K562 (cell line): Measurements from ENCODE around the gene TTLL11. TPM values are rescaled to one million over a fixed set of nuclear protein-coding genes. Genes with fewer than 3 reads are reported as not detected.

Experiments used
- ATAC-seq: fragments of 200-7000 bp; cut with Tn5 transposase; 3 replicates; pipeline ENCODE4 v1.9.1; 2020; ENCODE audit warnings: moderate library complexity
- BruUV-seq: library from RNA; stranded (reverse); fragments of 400-500 nt; replicated peaks from 2 replicates; lab custom pipeline; 2021; lab: Mats Ljungman, UMichigan
- CTCF ChIA-PET: fragments of 300-600 bp; formaldehyde crosslinking; extraction: SDS; loops from one replicate; lab custom pipeline; 2021; ENCODE audit warnings: low intra/inter-chr PET ratio; lab: Yijun Ruan, JAX
- POLR2A ChIA-PET: fragments of 300-600, 350-650 bp; sonication (Branson Sonifier 250); formaldehyde crosslinking; extraction: SDS; loops from one replicate; lab custom pipeline; 2021; ENCODE audit warnings: antibody characterized with exemption, inconsistent platforms; lab: Yijun Ruan, JAX
- DNase-seq, 4 experiments: peaks; one replicate each; pipeline versions ENCODE4 v3.0.0 to v3.0.0-alpha.2; 2011 to 2018; ENCODE audit warnings: low spot score in 3 of 4, mixed read lengths in 3 of 4; ENCODE audit errors: extremely low read depth in 1 of 4
- FAIRE-seq: peaks from 2 replicates; lab custom pipeline; 2011; peaks lifted over from hg19 to GRCh38; lab: Jason Lieb, UNC
- H2AFZ ChIP-seq: 2 replicates; pipeline ENCODE4 v1.6.0; 2011; ENCODE audit warnings: low read depth, low read length, control low read depth, inconsistent platforms
- H3K27ac ChIP-seq: fragments of 200-600 bp; 3 replicates; pipeline ENCODE4 v1.8.0; 2011; ENCODE audit warnings: low read depth, mild to moderate bottlenecking, control low read depth, inconsistent platforms, low read length, moderate library complexity, mixed read lengths; ENCODE audit errors: extremely low read depth
- H3K27me3 ChIP-seq, 2 experiments: fragments of 300-600 bp in 1 of 2; 2 replicates in 1 of 2; 3 replicates in 1 of 2; pipeline versions ENCODE4 v1.6.0 to v1.8.0; 2011; ENCODE audit warnings: inconsistent platforms in 2 of 2, low read length in 2 of 2, mild to moderate bottlenecking in 1 of 2, mixed read lengths in 1 of 2, moderate library complexity in 1 of 2; ENCODE audit not compliant: control insufficient read depth in 2 of 2, insufficient read depth in 2 of 2
- H3K36me3 ChIP-seq: fragments of 300-600 bp; 3 replicates; pipeline ENCODE4 v1.8.0; 2011; ENCODE audit warnings: mild to moderate bottlenecking, low read length, inconsistent platforms; ENCODE audit not compliant: control insufficient read depth, insufficient read depth
- H3K4me1 ChIP-seq, 2 experiments: fragments of 200-600 bp in 1 of 2; replicated peaks in 1 of 2; 2 replicates in 1 of 2; 3 replicates in 1 of 2; pipeline versions ENCODE4 v1.5.1 to v1.8.0; 2011; ENCODE audit warnings: inconsistent platforms in 2 of 2, low read length in 2 of 2, mild to moderate bottlenecking in 1 of 2, mixed read lengths in 1 of 2, moderate library complexity in 1 of 2; ENCODE audit not compliant: control insufficient read depth in 2 of 2, insufficient read depth in 2 of 2
- H3K4me2 ChIP-seq: 2 replicates; pipeline ENCODE4 v1.6.1; 2011; ENCODE audit warnings: low read length, control low read depth, inconsistent platforms, mixed read lengths; ENCODE audit not compliant: insufficient read depth
- H3K4me3 ChIP-seq: fragments of 200-600 bp; sonication (generic), shearing (Covaris generic); 2 replicates; pipeline ENCODE4 v1.5.1; 2016; ENCODE audit warnings: control low read depth, inconsistent platforms
- H3K79me2 ChIP-seq: fragments of 200-600 bp; 3 replicates; pipeline ENCODE4 v1.8.0; 2011; ENCODE audit warnings: low read length, inconsistent platforms; ENCODE audit not compliant: control insufficient read depth, insufficient read depth
- H3K9ac ChIP-seq, 2 experiments: 2 replicates each; pipeline versions ENCODE4 v1.6.0 to v1.6.1; 2011; ENCODE audit warnings: low read depth in 2 of 2, low read length in 2 of 2, control low read depth in 1 of 2, inconsistent platforms in 1 of 2, mild to moderate bottlenecking in 1 of 2, mixed read lengths in 1 of 2; ENCODE audit not compliant: insufficient read depth in 1 of 2
- H3K9me1 ChIP-seq: one replicate; pipeline ENCODE4 v1.6.0; 2011; ENCODE audit warnings: inconsistent platforms, mild to moderate bottlenecking, low read length, moderate library complexity; ENCODE audit not compliant: control insufficient read depth, insufficient read depth
- H3K9me3 ChIP-seq: replicated peaks from 2 replicates; pipeline ENCODE4 v1.5.1; 2011; ENCODE audit warnings: low read depth, low read length, inconsistent platforms; ENCODE audit not compliant: control insufficient read depth, insufficient read depth
- H4K20me1 ChIP-seq: replicated peaks from 2 replicates; pipeline ENCODE4 v1.6.1; 2011; ENCODE audit warnings: low read length, inconsistent platforms, mixed read lengths; ENCODE audit not compliant: control insufficient read depth, insufficient read depth
- CHD4 ChIP-seq: fragments of 200-600 bp; sonication (generic); IDR thresholded peaks from 3 replicates; pipeline ENCODE4 v1.6.1; 2012; ENCODE audit warnings: low read depth, mild to moderate bottlenecking, mixed read lengths, low read length, inconsistent platforms; ENCODE audit not compliant: insufficient read depth, insufficient replicate concordance, poor library complexity, severe bottlenecking
- DDX20 ChIP-seq: fragments of 450-650 bp; IDR thresholded peaks from 2 replicates; pipeline ENCODE4 v1.6.1; 2016; ENCODE audit warnings: missing genetic modification characterization, low read depth, mild to moderate bottlenecking, missing compliant biosample characterization, moderate library complexity
- PHB2 ChIP-seq: fragments of 450-650 bp; IDR thresholded peaks from 2 replicates; pipeline ENCODE4 v1.6.1; 2017; ENCODE audit warnings: low read depth
- SMARCC2 ChIP-seq: fragments of 450-650 bp; IDR thresholded peaks from 2 replicates; pipeline ENCODE4 v1.6.1; 2017; ENCODE audit warnings: antibody characterized with exemption, moderate library complexity, mild to moderate bottlenecking, low read depth
- STAT5B ChIP-seq: fragments of 250-450 bp; sonication (Bioruptor Pico); IDR thresholded peaks from 2 replicates; pipeline ENCODE4 v1.8.0; 2021; ENCODE audit warnings: mild to moderate bottlenecking, inconsistent platforms
- ZNF146 ChIP-seq: IDR thresholded peaks from one replicate; pipeline ENCODE4 v1.6.1; 2018; ENCODE audit warnings: missing compliant biosample characterization; ENCODE audit not compliant: unreplicated experiment
- ZNF354B ChIP-seq: fragments of 250-450 bp; sonication (Bioruptor Pico); IDR thresholded peaks from 2 replicates; pipeline ENCODE4 v1.4.0; 2020
- ZNF507 ChIP-seq: conservative IDR thresholded peaks from 2 replicates; pipeline ENCODE4 v1.6.1; 2017; ENCODE audit warnings: missing genetic modification characterization, missing compliant biosample characterization
- WGBS: fragments of 100-300 bp; shearing (Covaris generic); methylation state at CpG from one replicate; pipeline ENCODE4 v1.1.6; 2016; ENCODE audit warnings: low coverage, mixed read lengths; ENCODE audit not compliant: insufficient coverage; ENCODE audit errors: missing lambda C conversion rate; 5-methylcytosine and 5-hydroxymethylcytosine counted together
- in situ Hi-C: fragments of 300-500 bp; cut with MboI; formaldehyde crosslinking; loops from 4 replicates; pipeline ENCODE4 v1.15.0; 2018; ENCODE audit warnings: inconsistent platforms, mixed read lengths
- intact Hi-C: fragments of 100-400 bp; cut with micrococcal nuclease; formaldehyde crosslinking; loops from 2 replicates; pipeline ENCODE4 v1.14.2; 2022
- polyA plus RNA-seq, 8 experiments: library from polyadenylated mRNA; depleted of rRNA in 4 of 8; stranded (reverse) in 5 of 8; unstranded in 3 of 8; fragments of >200 nt; fragmentation: Nextera tagmentation in 2 of 8; fragmentation: Illumina TruSeq in 1 of 8; extraction: Ambion mirVana in 2 of 8; extraction: Trizol in 1 of 8; gene quantifications; 2 replicates each; pipeline versions ENCODE4 v1.2.1 to v1.2.3, GENCODE V29; 2011 to 2014; ENCODE audit warnings: inconsistent platforms in 1 of 8, missing spikeins in 1 of 8
- total RNA-seq, 7 experiments: library from RNA; depleted of rRNA in 6 of 7; stranded (reverse); fragments of >200 nt in 6 of 7; fragmentation: Illumina TruSeq in 2 of 7; extraction: Trizol in 2 of 7; gene quantifications; 2 replicates each; pipeline versions ENCODE4 v1.2.1 to v1.2.3, GENCODE V29; 2011 to 2021; ENCODE audit warnings: low replicate concordance in 1 of 7
- TF ChIP-seq, protein P1 (sequence below), 2 experiments: fragments of 450-650 bp in 1 of 2; IDR thresholded peaks; 2 replicates each; pipeline ENCODE4 v1.6.1; 2011 to 2017; ENCODE audit warnings: low read depth in 2 of 2, antibody characterized with exemption in 1 of 2, borderline replicate concordance in 1 of 2, low read length in 1 of 2, mild to moderate bottlenecking in 1 of 2, mixed read lengths in 1 of 2; ENCODE audit not compliant: control insufficient read depth in 1 of 2

Gene TTLL11
- total and polyA plus RNA-seq, 9 of the 15 experiments (the other 6 are each of a cell fraction or from before 2014, with no cell fraction given): 0.83 to 4.4 (median 2.7) TPM

DNA sequence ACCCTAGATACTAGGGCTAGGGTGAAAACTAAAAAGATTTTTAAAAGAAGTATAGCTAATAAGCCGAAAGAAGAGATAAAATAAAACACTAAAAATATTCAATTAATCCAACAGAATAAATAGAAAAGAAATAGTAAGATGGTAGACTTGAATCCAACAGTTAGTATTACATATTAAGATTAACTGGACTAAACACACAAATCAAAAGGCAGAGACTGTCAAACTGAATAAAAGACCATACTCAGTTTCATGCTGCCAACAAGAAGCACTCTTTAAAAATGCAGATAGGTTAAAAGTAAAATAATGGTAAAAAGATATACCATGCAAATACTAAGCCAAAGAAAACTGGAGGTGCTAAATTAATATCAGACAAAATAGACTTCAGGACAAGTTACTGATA is 65.0 kb downstream of the TTLL11 start:
- H3K4me3 ChIP-seq: no peak overlapping the region
- H3K79me2 ChIP-seq: no peaks in the 10 kb centered on the region
- no peaks in the 10 kb centered on the region for H4K20me1 ChIP-seq
- 24% methylated on average over 1 of the region's 1 CpG for WGBS
- no peaks in the 10 kb centered on the region for H3K36me3 ChIP-seq
- H3K9me1 ChIP-seq: no peaks in the 10 kb centered on the region
- in situ Hi-C loops: no loop called here
- no peak for DNase-seq
- intact Hi-C loops: no loop called here
- H3K27ac ChIP-seq: no peak overlapping the region
- H3K4me2 ChIP-seq: no peak overlapping the region
- no TSS peak for BruUV-seq
- H2AFZ ChIP-seq: no peak overlapping the region
- peaks cover 0 to 4% of the 10 kb centered on the region in 2 experiments; a peak in 1 of 5 replicates for H3K4me1 ChIP-seq
- no peaks in the 10 kb centered on the region for H3K27me3 ChIP-seq
- POLR2A ChIA-PET: no interaction called here
- CTCF ChIA-PET: no interaction called here
- no peak for FAIRE-seq
- TF ChIP-seq ZNF507 (tag) (peak; percentile 95), STAT5B (CRISPR knock-in tag) (no peak), ZNF354B (CRISPR knock-in tag) (peak; percentile 79; the same call in 1 of the 2 replicates), CHD4 (no peak), ZNF146 (CRISPR knock-in tag) (no peak), SMARCC2 (no peak), PHB2 (no peak), DDX20 (no peak)
- TF ChIP-seq, protein P1, sequence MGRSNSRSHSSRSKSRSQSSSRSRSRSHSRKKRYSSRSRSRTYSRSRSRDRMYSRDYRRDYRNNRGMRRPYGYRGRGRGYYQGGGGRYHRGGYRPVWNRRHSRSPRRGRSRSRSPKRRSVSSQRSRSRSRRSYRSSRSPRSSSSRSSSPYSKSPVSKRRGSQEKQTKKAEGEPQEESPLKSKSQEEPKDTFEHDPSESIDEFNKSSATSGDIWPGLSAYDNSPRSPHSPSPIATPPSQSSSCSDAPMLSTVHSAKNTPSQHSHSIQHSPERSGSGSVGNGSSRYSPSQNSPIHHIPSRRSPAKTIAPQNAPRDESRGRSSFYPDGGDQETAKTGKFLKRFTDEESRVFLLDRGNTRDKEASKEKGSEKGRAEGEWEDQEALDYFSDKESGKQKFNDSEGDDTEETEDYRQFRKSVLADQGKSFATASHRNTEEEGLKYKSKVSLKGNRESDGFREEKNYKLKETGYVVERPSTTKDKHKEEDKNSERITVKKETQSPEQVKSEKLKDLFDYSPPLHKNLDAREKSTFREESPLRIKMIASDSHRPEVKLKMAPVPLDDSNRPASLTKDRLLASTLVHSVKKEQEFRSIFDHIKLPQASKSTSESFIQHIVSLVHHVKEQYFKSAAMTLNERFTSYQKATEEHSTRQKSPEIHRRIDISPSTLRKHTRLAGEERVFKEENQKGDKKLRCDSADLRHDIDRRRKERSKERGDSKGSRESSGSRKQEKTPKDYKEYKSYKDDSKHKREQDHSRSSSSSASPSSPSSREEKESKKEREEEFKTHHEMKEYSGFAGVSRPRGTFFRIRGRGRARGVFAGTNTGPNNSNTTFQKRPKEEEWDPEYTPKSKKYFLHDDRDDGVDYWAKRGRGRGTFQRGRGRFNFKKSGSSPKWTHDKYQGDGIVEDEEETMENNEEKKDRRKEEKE (IDR thresholded peaks at IDR 0.05; ENCODE audit: borderline replicate concordance in 1 of 2, control insufficient read depth in 1 of 2, low read depth in 2 of 2, low read length in 1 of 2): no peak
- no peak for ATAC-seq
- H3K9ac ChIP-seq: no peak overlapping the region
- H3K9me3 ChIP-seq: no peaks in the 10 kb centered on the region
